Neutrophil (primary cell): Measurements from ENCODE around the gene JARID2.

Experiments used
- H3K27ac ChIP-seq: fragments of 200-600 bp; sonication (generic); 2 replicates; pipeline ENCODE4 v1.5.1; 2016; ENCODE audit warnings: mild to moderate bottlenecking, moderate library complexity
- H3K27me3 ChIP-seq: fragments of 200-600 bp; sonication (generic); 2 replicates; pipeline ENCODE4 v1.6.0; 2016; ENCODE audit warnings: mild to moderate bottlenecking
- H3K36me3 ChIP-seq: fragments of 200-600 bp; sonication (generic); 2 replicates; pipeline ENCODE4 v1.5.1; 2017
- H3K4me1 ChIP-seq, 2 experiments: fragments of 200-600 bp in 1 of 2; sonication (generic) in 1 of 2; 1 replicate in 1 of 2; 2 replicates in 1 of 2; pipeline versions ENCODE4 v1.5.1 to v1.6.1; 2013 to 2016; ENCODE audit warnings: low read depth in 1 of 2, low read length in 1 of 2, mild to moderate bottlenecking in 1 of 2, moderate library complexity in 1 of 2; ENCODE audit not compliant: control insufficient read depth in 1 of 2, insufficient read depth in 1 of 2
- H3K4me3 ChIP-seq, 2 experiments: fragments of 200-600 bp in 1 of 2; sonication (generic) in 1 of 2; 1 replicate in 1 of 2; 2 replicates in 1 of 2; pipeline ENCODE4 v1.5.1; 2013 to 2016; ENCODE audit warnings: low read depth in 1 of 2, low read length in 1 of 2, mild to moderate bottlenecking in 1 of 2, moderate library complexity in 1 of 2
- H3K9me3 ChIP-seq: fragments of 200-600 bp; sonication (generic); 2 replicates; pipeline ENCODE4 v1.5.1; 2016
- CTCF ChIP-seq: fragments of 200-600 bp; sonication (generic); IDR thresholded peaks from 2 replicates; pipeline ENCODE4 v1.5.1; 2016; ENCODE audit warnings: antibody characterized with exemption

JARID2 gene

GRCh38 chr6:15301179-15302006 lies 55.5 kb downstream of the JARID2 start:
- no peak for TF ChIP-seq CTCF
- peaks cover 41 to 54% of the 10 kb centered on the region in 2 experiments for H3K4me1 ChIP-seq
- no peak overlapping the region for H3K27ac ChIP-seq
- no peaks in the 10 kb centered on the region for H3K36me3 ChIP-seq
- no peaks in the 10 kb centered on the region for H3K27me3 ChIP-seq
- H3K9me3 ChIP-seq = no peaks in the 10 kb centered on the region
- H3K4me3 ChIP-seq = no peak overlapping the region

GRCh38 chr6:15303162-15303919 lies 57.5 kb downstream of the JARID2 start:
- Histone ChIP-seq H3K27me3 (no peaks in the 10 kb centered on the region), H3K36me3 (no peaks in the 10 kb centered on the region), H3K27ac (no peak overlapping the region), H3K9me3 (no peaks in the 10 kb centered on the region), H3K4me3 (no peak overlapping the region), H3K4me1 (peaks cover 36 to 50% of the 10 kb centered on the region in 2 experiments)
- TF ChIP-seq CTCF = no peak

GRCh38 chr6:15303920-15304291 lies 58.0 kb downstream of the JARID2 start:
- Histone ChIP-seq H3K36me3 (no peaks in the 10 kb centered on the region), H3K9me3 (no peaks in the 10 kb centered on the region), H3K4me3 (no peak overlapping the region), H3K27me3 (no peaks in the 10 kb centered on the region), H3K4me1 (peaks cover 36 to 51% of the 10 kb centered on the region in 2 experiments), H3K27ac (no peak overlapping the region)
- no peak for TF ChIP-seq CTCF

GRCh38 chr6:15304337-15305042 lies 58.6 kb downstream of the JARID2 start:
- Histone ChIP-seq H3K9me3 (no peaks in the 10 kb centered on the region), H3K4me1 (peaks cover 34 to 51% of the 10 kb centered on the region in 2 experiments), H3K27me3 (no peaks in the 10 kb centered on the region), H3K27ac (peak overlapping the region; percentile 7), H3K4me3 (no peak overlapping the region), H3K36me3 (no peaks in the 10 kb centered on the region)
- TF ChIP-seq CTCF = no peak

- no peak for TF ChIP-seq CTCF
- Histone ChIP-seq H3K9me3 (no peaks in the 10 kb centered on the region), H3K4me3 (no peak overlapping the region), H3K4me1 (peaks cover 27 to 48% of the 10 kb centered on the region in 2 experiments), H3K27ac (peak overlapping the region; percentile 28), H3K36me3 (no peaks in the 10 kb centered on the region), H3K27me3 (no peaks in the 10 kb centered on the region)
Observed at GRCh38 chr6:15305496-15305895, 59.6 kb downstream of the JARID2 start.
